K562 (cell line): ENCODE data around the gene STK11. TPM values are rescaled to one million over a fixed set of nuclear protein-coding genes. Genes with fewer than 3 reads are reported as not detected.

Experiments
- E4F1 ChIP-seq: fragments of 250-450 bp; sonication (Bioruptor Pico); IDR thresholded peaks from 2 replicates; pipeline ENCODE4 v1.5.0; 2021; ENCODE audit warnings: mild to moderate bottlenecking, borderline replicate concordance
- EWSR1 ChIP-seq: fragments of 450-650 bp; IDR thresholded peaks from 2 replicates; pipeline ENCODE4 v1.6.1; 2018; ENCODE audit warnings: borderline replicate concordance, mild to moderate bottlenecking, low read depth, moderate library complexity; ENCODE audit not compliant: partially characterized antibody
- HNRNPLL ChIP-seq: fragments of 200-400 bp; formaldehyde crosslinking; IDR thresholded peaks from 2 replicates; pipeline ENCODE4 v1.6.1; 2017; ENCODE audit warnings: low read length, low read depth, mild to moderate bottlenecking; ENCODE audit not compliant: poor library complexity, severe bottlenecking
- ILF3 ChIP-seq: fragments of 450-650 bp; IDR thresholded peaks from 2 replicates; pipeline ENCODE4 v1.6.1; 2018; ENCODE audit warnings: antibody characterized with exemption, mild to moderate bottlenecking, moderate library complexity, borderline replicate concordance
- NR2C2 ChIP-seq, 2 experiments: fragments of 200-800 bp in 1 of 2; sonication (Bioruptor generic) in 1 of 2; sonication (generic) in 1 of 2; formaldehyde crosslinking in 1 of 2; IDR thresholded peaks; 2 replicates each; pipeline versions ENCODE4 v1.6.1 to v1.8.0; 2016 to 2022; ENCODE audit warnings: mild to moderate bottlenecking in 1 of 2, missing compliant biosample characterization in 1 of 2, missing genetic modification characterization in 1 of 2, missing genetic modification reagents in 1 of 2
- NR4A1 ChIP-seq, 2 experiments: fragments of 250-450 bp in 1 of 2; fragments of 450-650 bp in 1 of 2; sonication (Bioruptor Pico) in 1 of 2; IDR thresholded peaks; 2 replicates each; pipeline versions ENCODE4 v1.4.0 to v1.6.1; 2016 to 2020; ENCODE audit warnings: mild to moderate bottlenecking in 2 of 2, missing compliant biosample characterization in 1 of 2, missing genetic modification characterization in 1 of 2, moderate library complexity in 1 of 2
- POLR3G ChIP-seq: IDR thresholded peaks from 2 replicates; pipeline ENCODE4 v1.6.1; 2011; ENCODE audit not compliant: insufficient read length, insufficient replicate concordance; ENCODE audit errors: extremely low read depth
- PRPF4 ChIP-seq: fragments of 200-400 bp; formaldehyde crosslinking; IDR thresholded peaks from one replicate; pipeline ENCODE4 v1.6.1; 2017; ENCODE audit warnings: low read length, low read depth, mild to moderate bottlenecking; ENCODE audit not compliant: insufficient read depth, poor library complexity, severe bottlenecking
- RUNX1 ChIP-seq: sonication (generic); IDR thresholded peaks from 2 replicates; pipeline ENCODE4 v1.6.1; 2016; ENCODE audit warnings: antibody characterized with exemption, low read depth
- SRSF7 ChIP-seq: fragments of 200-400 bp; formaldehyde crosslinking; optimal IDR thresholded peaks from 2 replicates; pipeline ENCODE3; 2017; ENCODE audit warnings: mild to moderate bottlenecking, low read depth, low read length
- TAF9B ChIP-seq: fragments of 450-650 bp; IDR thresholded peaks from 2 replicates; pipeline ENCODE4 v1.6.1; 2018; ENCODE audit warnings: mild to moderate bottlenecking; ENCODE audit not compliant: partially characterized antibody
- TBP ChIP-seq: optimal IDR thresholded peaks from 2 replicates; pipeline ENCODE3; 2011; ENCODE audit warnings: low read depth, low read length, improper control_type of control experiment
- THRAP3 ChIP-seq: fragments of 450-650 bp; IDR thresholded peaks from 2 replicates; pipeline ENCODE4 v1.6.1; 2016; ENCODE audit warnings: mild to moderate bottlenecking, inconsistent platforms, borderline replicate concordance
- TSHZ1 ChIP-seq: fragments of 250-450 bp; sonication (Bioruptor Pico); IDR thresholded peaks from 2 replicates; pipeline ENCODE4 v1.4.0; 2020; ENCODE audit warnings: mild to moderate bottlenecking, moderate library complexity
- ZNF175 ChIP-seq: fragments of 200-800 bp; sonication (Bioruptor generic); IDR thresholded peaks from 2 replicates; pipeline ENCODE4 v1.6.1; 2016; ENCODE audit warnings: low read depth, mild to moderate bottlenecking, missing genetic modification characterization, missing compliant biosample characterization
- ZNF3 ChIP-seq: fragments of 250-450 bp; sonication (Bioruptor Pico); IDR thresholded peaks from 2 replicates; pipeline ENCODE4 v1.5.0; 2021; ENCODE audit warnings: mild to moderate bottlenecking, moderate library complexity
- ZNF324 ChIP-seq: fragments of 250-450 bp; sonication (Bioruptor Pico); IDR thresholded peaks from 2 replicates; pipeline ENCODE4 v1.4.0; 2020; ENCODE audit warnings: mild to moderate bottlenecking
- ZNF655 ChIP-seq: fragments of 250-450 bp; sonication (Bioruptor Pico); IDR thresholded peaks from 2 replicates; pipeline ENCODE4 v1.5.0; 2021
- polyA plus RNA-seq, 8 experiments: library from polyadenylated mRNA; depleted of rRNA in 4 of 8; stranded (reverse) in 5 of 8; unstranded in 3 of 8; fragments of >200 nt; fragmentation: Nextera tagmentation in 2 of 8; fragmentation: Illumina TruSeq in 1 of 8; extraction: Ambion mirVana in 2 of 8; extraction: Trizol in 1 of 8; gene quantifications; 2 replicates each; pipeline versions ENCODE4 v1.2.1 to v1.2.3, GENCODE V29; 2011 to 2014; ENCODE audit warnings: inconsistent platforms in 1 of 8, missing spikeins in 1 of 8
- total RNA-seq, 7 experiments: library from RNA; depleted of rRNA in 6 of 7; stranded (reverse); fragments of >200 nt in 6 of 7; fragmentation: Illumina TruSeq in 2 of 7; extraction: Trizol in 2 of 7; gene quantifications; 2 replicates each; pipeline versions ENCODE4 v1.2.1 to v1.2.3, GENCODE V29; 2011 to 2021; ENCODE audit warnings: low replicate concordance in 1 of 7

Gene STK11
- total and polyA plus RNA-seq, 9 of the 15 experiments (the other 6 are each of a cell fraction or from before 2014, with no cell fraction given): 0.15 to 96.5 (median 31.7) TPM

GRCh38 chr19:1239796-1240737, 34.5 kb downstream of the STK11 start (continued):
- TF ChIP-seq NR4A1 (CRISPR knock-in tag; IDR thresholded peaks at IDR 0.05): 0 out of 2 replicates have a peak, but pooled peaks have one; percentile 71
- TF ChIP-seq NR4A1 (tag; IDR thresholded peaks at IDR 0.05): 0 out of 2 replicates have a peak, but pooled peaks have one; percentile 32
- TF ChIP-seq ZNF324 (CRISPR knock-in tag): no peak
- no peak for TF ChIP-seq ILF3
- no peak for TF ChIP-seq THRAP3
- TF ChIP-seq PRPF4: no peak
- TF ChIP-seq TBP: peak; percentile 25
- no peak for TF ChIP-seq ZNF3 (CRISPR knock-in tag)
- no peak for TF ChIP-seq TSHZ1 (CRISPR knock-in tag)
- no peak for TF ChIP-seq ZNF175 (CRISPR knock-in tag)
- TF ChIP-seq POLR3G: no peak
- no peak for TF ChIP-seq E4F1 (CRISPR knock-in tag)
- no peak for TF ChIP-seq TAF9B
- no peak for TF ChIP-seq ZNF655 (CRISPR knock-in tag)
- no peak for TF ChIP-seq NR2C2 (CRISPR knock-in tag; IDR thresholded peaks at IDR 0.05)
- TF ChIP-seq NR2C2 (tag; IDR thresholded peaks at IDR 0.05): peak; percentile 69
- peak; percentile 93 for TF ChIP-seq HNRNPLL
- TF ChIP-seq RUNX1: no peak
- no peak for TF ChIP-seq EWSR1
- no peak for TF ChIP-seq SRSF7
